Left forelimb (tissue), 1 donor: ENCODE data around the gene ANKRD40.
"Not testable (repeated sequence)": the region's sequence is repeated elsewhere in the genome, so short reads cannot be mapped to it uniquely, and the experiment has no call there.

Source experiments
- DNase-seq: peaks from one replicate; pipeline ENCODE4 v3.0.0-alpha.2; 2018; ENCODE audit warnings: low spot score

The ANKRD40 gene

DNA sequence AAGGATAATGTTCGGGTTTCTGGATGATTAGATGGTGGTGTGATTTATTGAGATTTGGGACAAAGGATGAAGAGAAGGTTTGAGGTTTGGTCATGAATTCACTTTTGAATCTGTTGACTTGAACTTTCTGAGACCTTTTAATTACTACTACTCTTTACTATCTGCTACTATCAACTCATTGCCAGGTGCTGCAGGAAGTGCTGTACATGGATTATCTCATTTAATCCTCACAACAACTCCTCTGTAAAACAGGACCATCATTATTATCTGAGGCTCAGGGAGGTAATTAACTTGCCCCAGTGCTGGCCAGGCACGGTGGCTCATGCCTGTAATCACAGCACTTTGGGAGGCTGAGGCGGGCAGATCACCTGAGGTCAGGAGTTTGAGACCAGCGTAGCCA is 2.9 kb upstream of the ANKRD40 start:
- no peak for DNase-seq

DNA sequence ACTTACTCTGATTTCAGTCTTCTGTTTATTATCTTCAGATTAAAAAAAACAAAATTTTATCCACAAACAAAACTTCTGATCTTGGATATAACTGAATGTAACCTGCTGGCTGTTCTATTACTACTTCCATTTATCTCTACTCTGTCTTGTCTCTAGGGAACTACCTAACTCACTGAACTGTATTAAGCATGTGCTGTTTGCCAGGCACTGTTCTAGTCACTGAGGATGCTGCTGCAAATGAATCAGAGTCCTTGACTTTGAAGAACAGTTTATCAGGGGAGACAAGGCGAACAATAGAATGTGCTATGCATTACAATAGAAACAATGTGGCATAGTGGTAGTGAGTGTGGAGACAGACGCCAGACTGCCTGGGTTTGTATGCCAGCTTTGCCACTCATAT is 2.3 kb upstream of the ANKRD40 start:
- no peak for DNase-seq

DNA sequence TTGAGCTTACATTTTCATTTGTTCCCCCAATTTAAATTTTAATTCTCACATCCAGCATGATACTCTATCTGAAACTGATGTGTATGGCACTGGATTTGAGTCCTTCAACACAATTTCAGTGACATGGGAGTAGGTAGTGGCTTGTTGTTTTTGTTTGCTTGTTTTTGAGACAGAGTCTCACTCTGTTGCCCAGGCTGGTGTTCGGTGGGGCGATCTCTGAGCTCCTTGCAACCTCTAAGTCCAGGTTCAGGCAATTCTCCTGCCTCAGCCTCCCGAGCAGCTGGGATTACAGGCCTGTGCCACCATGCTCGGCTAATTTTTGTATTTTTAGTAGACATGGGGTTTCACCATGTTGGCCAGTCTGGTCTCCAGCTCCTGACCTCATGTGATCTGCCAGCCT is 1.3 kb upstream of the ANKRD40 start:
- DNase-seq: not testable (repeated sequence)

DNA sequence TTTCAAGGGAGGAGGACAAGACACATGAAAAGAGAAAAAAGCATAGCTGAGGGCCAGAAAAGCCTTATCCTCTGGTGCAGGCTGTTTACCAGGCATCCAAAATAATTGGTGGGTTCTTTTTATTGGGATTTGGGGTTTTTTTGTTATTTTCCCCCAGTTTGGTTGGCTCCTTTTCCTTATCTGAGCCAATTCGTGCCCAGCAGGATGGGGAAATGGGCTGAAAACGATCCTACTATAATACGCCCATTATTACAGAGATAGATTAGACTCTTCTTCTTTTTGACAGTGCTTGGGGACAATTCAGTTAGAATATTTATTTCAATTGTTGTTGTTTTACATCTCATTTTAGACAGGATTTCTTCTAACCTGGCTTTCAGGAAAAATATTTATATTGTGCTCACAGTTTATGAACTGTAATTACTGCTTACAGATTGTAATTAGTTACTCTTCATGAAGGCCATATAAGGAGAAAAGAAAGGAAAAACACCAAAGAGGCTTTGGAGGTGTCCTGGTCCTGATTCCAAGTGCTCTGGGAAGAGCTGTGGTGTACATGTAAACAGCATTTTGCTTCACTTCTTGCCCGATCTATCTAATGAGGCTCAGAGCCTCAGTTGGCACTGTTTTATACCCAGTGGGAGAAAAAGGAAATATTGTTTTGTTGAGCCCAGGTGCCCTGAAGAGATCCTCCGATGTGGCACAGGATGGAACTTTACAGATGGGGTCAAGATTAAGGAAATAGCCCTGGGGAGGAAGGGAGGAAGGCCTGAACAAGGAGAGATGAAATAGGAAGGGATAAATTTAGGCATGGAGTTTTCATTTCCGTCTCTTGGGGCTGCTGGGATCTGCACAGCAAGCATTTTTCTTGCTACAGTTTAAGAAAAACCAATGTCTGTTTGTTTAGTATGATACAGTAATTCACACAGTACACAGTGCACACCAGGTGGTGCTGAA is 611 bp upstream of the ANKRD40 start:
- DNase-seq: no peak

DNA sequence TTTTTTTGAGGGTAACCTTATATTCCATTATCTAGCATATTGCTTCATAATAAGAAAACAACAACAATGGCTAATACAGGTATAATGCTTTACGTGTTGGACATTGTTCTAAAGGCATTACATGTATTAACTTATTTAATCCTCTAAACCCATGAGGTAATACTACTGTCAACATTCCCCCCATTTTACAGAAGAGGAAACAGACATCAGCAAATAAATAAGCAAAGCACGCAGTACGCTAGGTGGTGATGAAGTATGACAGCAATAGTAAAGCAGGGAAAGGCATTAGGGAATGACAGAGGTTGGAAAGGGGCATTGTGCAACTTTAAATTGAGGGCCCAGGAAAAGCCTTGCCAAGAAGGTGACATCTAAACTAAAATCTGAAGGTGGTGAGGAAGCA is 4.6 kb downstream of the ANKRD40 start:
- DNase-seq: no peak

DNA sequence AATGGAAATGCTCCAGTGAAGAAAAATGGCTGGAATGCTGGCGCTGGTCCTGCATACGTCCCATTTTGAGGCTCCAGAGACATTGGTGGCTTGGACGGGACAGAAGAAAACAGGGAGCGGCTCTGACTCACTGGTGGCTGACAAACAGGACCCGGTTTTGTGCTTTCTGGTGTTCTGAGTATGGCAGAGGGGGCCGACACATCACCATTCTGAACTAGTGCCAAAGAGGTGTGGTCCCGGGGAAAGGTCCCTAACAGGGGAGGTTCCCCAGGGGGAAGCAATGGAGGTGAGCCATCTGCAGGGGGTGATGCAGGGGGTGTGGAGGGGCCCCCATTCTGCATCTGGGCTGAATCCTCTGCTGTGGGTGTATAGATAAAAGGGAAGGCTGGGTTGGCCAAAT is 8.3 kb downstream of the ANKRD40 start:
- DNase-seq: no peak

DNA sequence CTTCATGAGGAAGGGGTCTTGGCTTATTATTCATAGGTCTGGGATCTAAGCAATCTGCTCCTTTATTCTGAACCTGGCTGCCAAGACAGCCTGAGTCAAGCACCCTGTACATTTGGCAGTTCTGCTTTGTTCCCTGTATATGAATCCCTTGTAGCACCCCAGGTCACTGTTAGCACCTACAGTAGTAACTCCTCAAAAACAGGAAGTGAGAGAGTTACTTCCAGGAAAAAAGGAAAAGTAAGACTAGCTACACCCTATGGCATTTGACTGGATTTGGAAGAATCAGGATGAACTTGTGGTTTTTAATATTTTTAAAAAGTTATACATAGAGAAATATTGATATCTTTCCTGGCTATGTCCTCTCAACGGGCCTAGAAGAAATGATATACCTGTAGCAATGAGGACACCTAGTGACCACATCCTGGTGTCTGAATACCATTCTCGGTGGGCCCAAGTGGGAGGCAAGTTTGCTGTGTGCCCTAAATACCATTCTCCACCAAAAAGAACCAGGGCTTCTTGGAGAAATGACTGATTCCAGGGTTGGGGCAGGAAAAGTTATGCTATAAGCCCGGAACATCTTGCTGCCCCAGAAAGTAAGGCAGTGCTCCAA is 9.9 kb downstream of the ANKRD40 start:
- no peak for DNase-seq

DNA sequence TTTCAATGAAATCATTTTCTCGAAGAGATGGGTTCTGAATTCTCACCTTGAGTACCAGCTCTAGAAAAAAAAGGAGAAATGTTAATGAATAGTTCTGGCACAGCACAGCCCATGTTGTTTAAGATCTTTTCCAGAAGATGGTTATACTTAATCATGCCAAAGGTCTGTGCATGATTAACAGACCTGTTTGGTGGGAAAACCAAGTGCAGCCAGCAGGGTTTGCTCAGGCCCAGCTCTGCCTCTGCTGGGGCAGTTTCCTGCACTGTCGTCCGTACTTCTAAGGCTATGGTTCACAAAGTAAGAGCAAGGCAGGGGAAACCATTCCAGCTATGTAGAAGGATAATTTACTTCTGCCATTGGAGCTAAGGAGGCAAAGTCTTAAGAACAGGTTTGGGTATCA is 10.7 kb downstream of the ANKRD40 start:
- DNase-seq: no peak

DNA sequence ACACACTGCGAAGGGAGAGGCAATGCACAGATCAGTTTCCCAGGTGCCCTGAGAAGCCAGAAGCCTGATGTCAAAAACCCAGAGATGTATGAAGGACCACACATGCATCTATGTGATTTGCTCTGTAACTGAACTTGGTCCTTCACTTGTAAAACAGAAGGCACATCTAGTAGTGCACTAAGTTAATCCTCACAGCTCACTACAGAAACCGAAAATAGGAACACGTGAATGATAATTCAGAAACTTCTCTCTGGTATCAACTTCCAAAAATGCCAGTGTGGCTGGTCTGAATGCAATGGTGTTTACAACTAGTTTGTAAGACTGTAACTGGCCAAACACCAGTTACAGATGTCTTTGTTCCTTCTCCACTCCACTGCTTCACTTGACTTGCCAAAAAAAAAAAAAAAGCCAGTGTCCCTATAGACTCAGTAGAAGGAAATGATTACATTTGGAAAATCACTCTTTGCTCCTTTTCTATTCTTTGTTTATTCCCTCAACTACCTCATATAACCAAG is 11.3 kb downstream of the ANKRD40 start:
- DNase-seq: no peak

DNA sequence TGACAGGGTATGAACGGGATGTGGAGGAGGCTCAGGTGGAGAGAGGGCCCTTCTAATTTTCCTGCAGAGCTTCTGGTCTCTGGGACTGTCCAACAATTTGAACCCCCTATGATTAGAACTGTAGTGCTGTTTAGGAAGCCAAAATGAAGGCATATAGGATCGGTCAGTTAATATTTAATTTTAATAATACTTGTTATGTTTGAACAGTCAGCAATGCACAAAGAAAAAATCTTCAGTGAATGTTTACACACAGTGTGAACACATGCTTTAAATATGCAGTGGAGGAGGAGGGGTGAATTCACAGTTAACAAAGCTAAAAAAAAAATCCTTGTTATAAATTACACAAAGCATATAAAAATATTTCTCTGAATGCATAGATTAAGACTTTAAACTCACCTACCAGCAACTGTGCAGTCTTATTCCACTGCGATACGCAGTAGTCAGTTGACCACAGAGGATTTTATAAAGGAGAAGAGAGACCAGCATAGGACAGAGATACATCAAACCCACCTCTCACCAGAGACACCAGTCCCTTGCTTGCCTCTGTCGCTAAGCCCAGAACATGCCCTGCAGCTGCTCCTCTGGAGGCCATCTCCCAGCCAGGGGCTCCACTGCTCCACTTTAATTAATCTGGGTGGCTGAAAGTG is 14.6 kb downstream of the ANKRD40 start:
- DNase-seq: no peak

DNA sequence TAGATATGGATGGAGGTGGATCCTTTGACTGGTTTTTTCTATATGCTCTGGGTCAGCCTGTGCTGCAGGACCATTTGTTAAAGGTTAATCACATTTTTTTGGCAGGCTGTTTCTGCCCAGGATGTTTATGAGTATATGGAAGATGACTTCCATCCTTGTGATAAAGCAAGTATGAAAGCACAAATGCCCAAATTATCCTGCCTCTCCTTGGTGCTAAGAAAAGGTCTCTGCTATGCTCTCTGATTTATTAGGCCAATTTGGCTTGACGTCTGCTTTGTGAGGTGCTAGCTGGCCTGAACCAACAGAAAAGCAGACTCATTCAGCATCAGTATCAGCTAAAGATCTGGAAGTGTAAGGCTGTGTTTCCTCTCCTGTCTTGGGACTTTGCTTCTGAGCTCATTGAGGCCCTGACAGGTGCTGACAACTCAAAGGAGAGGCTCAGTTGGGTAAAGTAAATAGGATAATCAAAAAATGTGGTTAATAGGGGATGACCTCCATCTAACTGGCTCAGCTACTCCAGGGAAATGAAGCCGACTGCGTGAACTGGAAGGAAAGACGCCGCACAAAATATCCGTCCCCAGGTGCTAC is 15.2 kb downstream of the ANKRD40 start:
- DNase-seq: no peak

DNA sequence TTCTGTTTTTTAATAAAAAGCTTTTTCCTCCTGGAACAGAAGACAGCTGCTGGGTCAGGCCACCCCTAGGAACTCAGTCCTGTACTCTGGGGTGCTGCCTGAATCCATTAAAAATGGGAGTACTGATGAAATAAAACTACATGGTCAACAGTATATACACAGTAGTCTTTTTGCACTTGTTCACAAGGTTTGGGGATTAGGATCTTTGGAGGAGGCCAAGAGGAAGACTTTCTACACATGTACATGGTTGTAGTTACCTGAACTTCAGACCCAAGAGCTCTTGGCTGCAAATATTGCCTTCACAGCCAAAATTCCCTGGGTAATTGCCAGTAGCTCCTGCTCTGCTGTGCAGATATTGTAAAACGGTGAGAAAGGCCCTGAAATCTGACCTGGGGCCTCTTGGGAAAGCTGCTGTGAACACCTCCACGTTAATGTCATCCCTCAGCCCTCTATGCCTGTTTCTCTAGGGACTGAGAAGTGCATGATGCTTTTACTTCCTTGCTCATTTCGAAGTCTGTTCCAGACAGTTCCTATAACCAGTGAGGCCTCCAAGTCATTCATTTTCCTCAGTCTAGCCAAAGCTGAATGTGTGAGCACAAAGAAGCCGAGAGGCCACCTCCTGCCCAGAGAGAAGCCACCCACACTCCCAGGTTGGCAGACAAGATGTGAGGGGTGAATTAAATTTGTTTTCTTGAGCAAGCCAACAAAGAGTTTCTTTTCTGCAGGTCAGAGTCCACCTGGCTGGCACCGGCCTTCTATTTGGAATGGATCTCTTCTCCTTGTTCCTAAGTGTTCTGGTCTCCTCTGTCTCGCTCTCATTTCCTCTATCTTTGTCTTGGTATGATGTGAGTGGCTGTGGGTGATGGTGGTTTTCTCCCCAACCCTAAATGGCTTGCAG is 15.9 kb downstream of the ANKRD40 start:
- no peak for DNase-seq

DNA sequence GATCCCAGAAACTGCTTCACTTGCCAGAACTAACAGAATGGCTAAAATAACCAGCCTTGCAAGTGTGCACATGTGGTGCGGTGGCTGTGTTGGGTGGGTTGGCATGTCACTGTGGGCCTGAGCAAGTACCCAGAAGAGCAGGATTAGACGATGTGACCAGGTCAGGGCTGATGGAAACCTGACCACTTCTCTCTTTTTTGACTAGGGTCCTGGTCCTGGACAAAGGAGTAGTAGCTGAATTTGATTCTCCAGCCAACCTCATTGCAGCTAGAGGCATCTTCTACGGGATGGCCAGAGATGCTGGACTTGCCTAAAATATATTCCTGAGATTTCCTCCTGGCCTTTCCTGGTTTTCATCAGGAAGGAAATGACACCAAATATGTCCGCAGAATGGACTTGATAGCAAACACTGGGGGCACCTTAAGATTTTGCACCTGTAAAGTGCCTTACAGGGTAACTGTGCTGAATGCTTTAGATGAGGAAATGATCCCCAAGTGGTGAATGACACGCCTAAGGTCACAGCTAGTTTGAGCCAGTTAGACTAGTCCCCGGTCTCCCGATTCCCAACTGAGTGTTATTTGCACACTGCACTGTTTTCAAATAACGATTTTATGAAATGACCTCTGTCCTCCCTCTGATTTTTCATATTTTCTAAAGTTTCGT is 16.7 kb downstream of the ANKRD40 start:
- DNase-seq: no peak

DNA sequence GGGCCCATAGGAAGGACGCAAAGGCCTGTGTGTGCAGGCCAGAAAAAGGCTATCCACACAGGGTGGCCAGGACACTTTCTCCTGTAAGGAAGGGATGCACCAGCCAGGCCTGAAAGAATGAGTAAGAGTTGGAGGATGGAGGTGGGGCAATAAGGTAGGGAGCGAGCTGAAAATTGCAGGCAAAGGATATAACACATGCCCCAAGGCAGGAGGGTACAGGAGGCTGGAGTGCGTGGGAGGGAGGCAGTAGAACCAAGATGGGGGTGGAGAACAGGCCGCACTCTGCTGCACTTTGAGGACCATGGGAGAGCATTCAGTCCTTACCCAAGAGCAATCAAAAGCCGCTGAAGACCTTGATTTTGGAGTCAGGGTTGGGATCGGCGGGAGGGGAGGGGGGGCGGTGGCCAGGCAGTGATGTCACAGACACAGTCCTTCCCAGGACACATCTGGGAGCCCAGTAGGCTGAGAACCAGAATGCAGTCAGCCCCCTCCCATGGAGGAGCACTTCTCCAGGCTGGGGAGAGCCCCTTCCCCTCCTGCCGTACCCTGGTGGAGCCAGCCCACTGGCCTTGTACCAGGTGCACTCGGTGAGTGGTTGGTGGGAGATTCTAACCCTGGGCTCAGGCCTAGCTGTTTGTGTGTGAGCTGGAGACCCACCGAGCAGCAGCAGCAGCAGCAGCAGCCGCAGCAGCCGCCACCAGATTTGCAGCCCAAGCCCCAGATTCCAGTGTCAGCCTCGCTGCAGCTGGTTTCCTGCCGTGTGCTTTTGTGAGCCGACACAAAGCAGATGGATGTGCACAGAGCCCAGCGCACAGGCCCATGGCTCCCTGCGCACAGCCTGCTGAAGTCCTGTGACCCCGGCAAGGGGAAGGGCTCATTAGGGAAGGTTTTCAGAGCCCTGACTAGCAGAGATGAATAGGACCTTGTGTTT is 17.5 kb downstream of the ANKRD40 start:
- no peak for DNase-seq

DNA sequence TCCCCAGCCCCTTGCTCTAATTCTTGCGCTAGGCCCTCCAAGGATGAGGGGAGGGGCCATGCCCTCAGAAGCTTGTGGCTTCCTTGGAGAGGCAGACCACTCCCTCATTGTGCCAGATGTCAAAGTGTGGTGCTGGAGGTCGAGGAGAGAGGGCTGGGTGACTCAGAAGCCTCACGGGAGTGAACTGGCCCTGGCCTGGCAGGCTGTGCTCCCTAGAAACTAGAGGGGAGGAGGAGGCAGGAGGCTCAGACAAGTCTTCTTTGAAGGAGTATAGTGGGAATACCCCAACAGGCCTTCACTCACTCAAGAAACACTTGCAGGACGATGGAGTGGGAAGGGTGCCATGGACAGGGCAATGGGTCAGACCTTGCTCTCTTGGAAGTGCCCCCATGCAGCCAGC is 18.5 kb downstream of the ANKRD40 start:
- DNase-seq: no peak

DNA sequence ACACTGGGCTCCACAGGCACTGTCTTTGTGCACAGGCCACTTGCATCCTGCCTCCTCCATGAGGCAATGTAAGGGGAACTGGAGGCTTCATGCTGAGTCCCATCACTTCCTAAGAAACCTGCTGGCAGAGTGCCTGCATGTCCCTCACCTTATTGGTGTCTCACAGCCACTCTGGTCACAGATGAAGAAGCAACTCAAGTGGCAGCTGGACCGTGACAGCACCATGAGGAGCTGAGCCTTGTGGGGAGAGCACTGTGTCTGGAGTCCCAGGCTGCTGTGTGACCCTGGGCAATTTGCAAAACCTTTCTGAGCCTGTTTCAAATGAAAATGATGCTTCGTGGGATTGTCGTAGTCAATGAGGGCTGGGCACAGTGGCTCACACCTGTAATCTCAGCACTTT is 19.5 kb downstream of the ANKRD40 start:
- DNase-seq: no peak

DNA sequence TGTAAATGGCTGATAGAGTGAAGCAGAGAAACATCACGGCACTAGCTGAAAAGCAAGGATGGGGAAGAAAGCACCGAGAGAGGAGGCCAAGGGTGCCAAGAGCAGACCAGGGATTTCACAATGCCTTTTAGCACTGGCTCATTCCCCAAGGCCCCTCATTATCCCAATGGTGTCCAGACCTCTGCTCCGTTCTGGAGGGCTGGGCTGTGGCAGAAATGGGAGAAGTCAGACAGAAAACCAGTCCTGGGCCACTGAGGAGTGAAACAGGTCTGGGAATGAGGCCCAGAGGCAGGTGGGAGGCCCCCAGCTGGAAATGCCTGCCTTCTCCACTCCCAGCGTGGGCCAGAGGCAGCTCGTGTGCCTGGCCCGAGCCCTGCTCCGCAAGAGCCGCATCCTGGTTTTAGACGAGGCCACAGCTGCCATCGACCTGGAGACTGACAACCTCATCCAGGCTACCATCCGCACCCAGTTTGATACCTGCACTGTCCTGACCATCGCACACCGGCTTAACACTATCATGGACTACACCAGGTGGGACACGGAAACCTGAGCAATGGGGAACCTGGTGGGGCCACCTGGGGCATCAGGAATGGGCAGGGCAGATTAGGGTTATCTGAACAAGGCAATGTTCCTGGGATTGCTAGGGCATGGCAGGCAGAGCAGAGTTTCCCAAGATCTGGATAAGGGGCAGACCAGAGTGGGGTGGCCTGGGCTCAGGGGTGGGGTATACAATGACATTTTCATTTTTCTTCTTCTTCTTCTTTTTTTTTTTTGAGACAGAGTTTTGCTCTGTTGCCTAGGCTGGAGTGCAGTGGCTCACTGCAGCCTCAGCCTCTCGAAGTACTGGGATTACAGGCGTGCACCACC is 20.3 kb downstream of the ANKRD40 start:
- DNase-seq: no peak

DNA sequence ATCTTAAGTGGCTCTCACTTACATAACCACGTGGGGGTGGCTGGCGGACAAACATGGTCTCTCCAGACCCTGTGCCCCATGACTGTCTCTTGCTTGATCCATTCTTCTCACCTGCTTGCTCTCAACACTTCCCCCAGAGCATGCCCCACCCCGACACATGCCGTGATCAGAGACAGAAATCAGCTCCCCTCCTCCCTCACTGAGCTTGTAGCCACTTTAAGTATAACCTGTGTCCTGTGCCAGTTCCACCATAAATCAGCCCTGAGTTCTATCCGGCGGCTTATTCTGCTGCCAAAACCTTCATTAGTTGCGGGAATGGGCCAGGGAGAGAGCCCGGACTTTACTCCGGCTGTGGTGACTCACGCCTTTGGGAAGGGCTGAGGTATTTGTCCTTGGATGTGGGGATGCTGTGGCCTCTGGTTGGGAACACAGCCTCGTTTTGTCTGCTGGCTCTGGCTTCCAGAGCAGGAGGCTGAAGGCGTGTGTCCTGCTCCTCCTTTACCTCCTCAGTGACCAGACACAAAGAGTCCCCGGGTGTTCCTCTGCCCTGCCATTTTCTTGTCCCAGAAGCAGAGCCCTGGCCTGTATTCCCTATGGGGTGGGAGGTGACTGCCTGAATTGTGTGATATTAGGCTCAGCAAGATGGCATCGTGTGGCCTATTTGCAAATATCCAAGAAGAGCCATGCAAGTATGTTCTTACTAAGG is 21.1 kb downstream of the ANKRD40 start:
- no peak for DNase-seq
